Upper lobe of left lung (tissue), 6 donors: Measurements from ENCODE around the gene PIKFYVE. TPM values are rescaled to one million over a fixed set of nuclear protein-coding genes. Genes with fewer than 3 reads are reported as not detected.
A peak's percentile ranks its signal among the peaks of the same experiment; 100 is the strongest.

Source experiments
- ATAC-seq, 2 donors: fragments of 200-7000 bp; cut with Tn5 transposase; one replicate each; pipeline ENCODE4 v1.9.1; 2022; ENCODE audit warnings: mild to moderate bottlenecking in 2 of 2, moderate library complexity in 2 of 2; ENCODE audit not compliant: low FRiP score in 2 of 2
- DNase-seq, 2 donors: peaks; one replicate each; pipeline ENCODE4 v3.0.0-alpha.2; 2019 to 2020
- H3K27ac ChIP-seq, 4 donors: fragments of 200-600 bp; sonication (generic); one replicate each; pipeline ENCODE4 v1.5.1; 2016 to 2019
- H3K27me3 ChIP-seq, 4 donors: fragments of 200-600 bp; sonication (generic); one replicate each; pipeline ENCODE4 v1.5.1; 2017 to 2019
- H3K36me3 ChIP-seq, 4 donors: fragments of 200-600 bp; sonication (generic); one replicate each; pipeline ENCODE4 v1.5.1; 2016 to 2019
- H3K4me1 ChIP-seq, 4 donors: fragments of 200-600 bp; sonication (generic); one replicate each; pipeline ENCODE4 v1.5.1; 2018 to 2019
- H3K4me3 ChIP-seq, 4 donors: fragments of 200-600 bp; sonication (generic); one replicate each; pipeline ENCODE4 v1.5.1; 2017 to 2019; ENCODE audit warnings: mild to moderate bottlenecking in 2 of 4, moderate library complexity in 1 of 4
- H3K9me3 ChIP-seq, 4 donors: fragments of 200-600 bp; sonication (generic); one replicate each; pipeline ENCODE4 v1.5.1; 2018 to 2019
- CTCF ChIP-seq, 6 experiments: fragments of 450-650 bp in 4 of 6; fragments of 200-600 bp in 2 of 6; sonication (generic) in 2 of 6; IDR thresholded peaks; one replicate each; pipeline ENCODE4 v1.5.1; 2016 to 2019; ENCODE audit warnings: antibody characterized with exemption in 6 of 6
- EP300 ChIP-seq, 4 donors: sonication (generic); formaldehyde crosslinking; IDR thresholded peaks; one replicate each; pipeline ENCODE4 v1.5.1; 2017; ENCODE audit warnings: antibody characterized with exemption in 4 of 4, control low read depth in 2 of 4
- POLR2A ChIP-seq, 4 donors: fragments of 450-650 bp; IDR thresholded peaks; one replicate each; pipeline ENCODE4 v1.5.1; 2016 to 2017; ENCODE audit warnings: antibody characterized with exemption in 4 of 4, mild to moderate bottlenecking in 2 of 4
- POLR2AphosphoS5 ChIP-seq, 2 donors: sonication (generic); formaldehyde crosslinking; IDR thresholded peaks; one replicate each; pipeline ENCODE4 v1.5.1; 2017; ENCODE audit warnings: antibody characterized with exemption in 2 of 2
- WGBS, 2 donors: methylation state at CpG; one replicate each; pipeline ENCODE4 v1.1.5; 2017 to 2018; 5-methylcytosine and 5-hydroxymethylcytosine counted together
- total RNA-seq, 6 donors: library from RNA; depleted of rRNA in 4 of 6; stranded (reverse); fragments of >200 nt in 4 of 6; gene quantifications; one replicate each; pipeline versions ENCODE4 v1.1.0 to v1.2.1, GENCODE V29; 2016 to 2021
- donor health status: DM: no; HTN: no; CAD: no; lungs with moderate emphysema.
- donor health status: DM: no; HTN: yes; CAD: no; lungs with severe emphysema.

The PIKFYVE gene
- total RNA-seq, 6 donors from 2014 or later = 20.1 to 48.2 (median 25.1) TPM

- Histone ChIP-seq H3K9me3 (peaks cover 0 to 13% (median 5%) of the 10 kb centered on the region in 4 donors), H3K27ac (no peak overlapping the region), H3K4me1 (no peaks in the 10 kb centered on the region), H3K36me3 (no peaks in the 10 kb centered on the region), H3K27me3 (no peaks in the 10 kb centered on the region), H3K4me3 (no peak overlapping the region)
- WGBS, 2 donors = 56 to 60% methylated on average over 1 of the region's 1 CpG
- ATAC-seq (no peak), DNase-seq (no peak)
- TF ChIP-seq CTCF (IDR thresholded peaks at IDR 0.05) (no peak), EP300 (IDR thresholded peaks at IDR 0.05) (no peak), POLR2A (IDR thresholded peaks at IDR 0.05) (no peak), POLR2AphosphoS5 (IDR thresholded peaks at IDR 0.05) (no peak)
Observed at GRCh38 chr2:208399201-208399600, 133.1 kb downstream of the PIKFYVE start.

DNA sequence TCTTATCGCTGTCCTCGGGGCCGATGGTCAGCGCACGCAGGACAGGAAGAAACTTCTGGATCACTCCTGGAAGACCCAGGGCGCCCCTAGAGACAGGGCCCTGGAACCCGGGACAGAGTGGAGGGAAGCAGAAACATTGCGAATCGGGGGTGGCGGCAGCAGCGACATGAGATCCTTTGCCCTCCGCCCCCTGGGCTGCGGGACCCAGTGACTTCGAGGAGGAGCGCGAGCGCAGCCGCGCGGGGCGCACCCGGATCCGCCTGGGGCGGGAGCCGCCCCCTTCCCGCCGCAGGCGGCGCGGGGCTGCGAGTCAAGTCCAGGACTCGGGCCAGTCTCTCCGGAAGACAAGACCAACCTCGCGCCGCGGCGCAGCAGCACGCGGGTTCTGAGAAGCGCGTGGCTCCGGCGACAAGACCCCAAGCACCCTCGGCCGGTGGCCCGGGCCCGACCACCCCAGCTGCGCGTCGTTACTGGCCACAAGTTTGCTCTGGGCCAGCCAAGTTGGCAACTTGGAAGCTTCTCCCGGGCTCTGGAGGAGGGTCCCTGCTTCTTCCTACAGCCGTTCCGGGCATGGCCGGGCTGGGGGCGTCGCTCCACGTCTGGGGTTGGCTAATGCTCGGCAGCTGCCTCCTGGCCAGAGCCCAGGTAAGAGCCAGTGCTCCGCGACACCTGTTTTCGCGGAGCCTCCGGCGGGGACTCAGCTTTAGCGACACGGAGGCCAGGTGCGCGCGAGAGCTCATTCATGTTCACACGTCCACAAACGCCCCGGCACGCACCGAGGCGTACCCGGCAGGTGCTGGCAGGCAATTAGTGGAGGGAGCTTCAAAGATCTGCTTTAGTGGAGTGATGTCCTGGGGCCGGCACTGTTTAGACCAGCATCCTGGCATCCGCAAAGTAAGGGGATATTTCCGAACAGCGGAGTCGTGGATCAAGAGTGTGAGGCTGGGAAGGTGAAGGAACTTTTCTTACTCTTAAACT, 140.7 kb downstream of the PIKFYVE start, which contains the start of gene PTH2R:
TSS of gene PTH2R (plus strand) at position 319 of the 978 bp plus-strand sequence. CDS start at position 571, 252 bp downstream.
- WGBS, 2 donors = 15 to 18% methylated on average over 14 to 40 of the region's 82 CpGs
- peaks cover 2 to 12% (median 10%) of the 10 kb centered on the region in 4 donors for H3K4me1 ChIP-seq
- ATAC-seq = peak; percentile 53 to 87
- H3K27me3 ChIP-seq = peaks cover 0 to 14% (median 9%) of the 10 kb centered on the region in 4 donors
- H3K9me3 ChIP-seq = no peaks in the 10 kb centered on the region
- DNase-seq = peak in 1 of 2 donors; percentile 87
- H3K27ac ChIP-seq = no peak within 1 kb of the TSS
- peak within 1 kb of the TSS in 2 of 4 donors; percentile 27 to 31 for H3K4me3 ChIP-seq
- H3K36me3 ChIP-seq = no peaks in the 10 kb centered on the region
- TF ChIP-seq POLR2AphosphoS5 (IDR thresholded peaks at IDR 0.05) (no peak), POLR2A (IDR thresholded peaks at IDR 0.05) (no peak), CTCF (IDR thresholded peaks at IDR 0.05) (no peak), EP300 (IDR thresholded peaks at IDR 0.05) (no peak)

DNA sequence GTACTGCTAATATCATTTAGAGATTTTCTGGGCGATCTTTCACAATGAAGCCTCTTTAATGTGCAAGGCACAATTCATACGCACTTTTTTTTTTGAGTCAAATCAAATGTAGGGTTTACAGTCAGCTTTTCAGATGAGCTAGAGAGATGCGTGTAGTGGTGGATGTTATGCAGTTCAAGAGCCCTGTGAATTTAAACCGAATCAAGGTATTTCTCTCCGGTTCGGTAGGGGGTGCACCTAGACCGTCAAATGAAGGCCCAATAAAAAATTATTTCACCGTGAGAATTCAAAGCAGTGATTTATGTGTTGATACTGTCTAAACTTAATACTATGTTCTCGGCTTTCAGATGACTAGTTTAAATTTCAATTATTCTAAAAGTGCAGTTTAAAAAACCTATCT, 141.6 kb downstream of the PIKFYVE start:
- H3K4me3 ChIP-seq = no peak overlapping the region

More for the DNA sequence above, 141.6 kb downstream of the PIKFYVE start:
- Histone ChIP-seq H3K9me3 (no peaks in the 10 kb centered on the region), H3K27me3 (peaks cover 0 to 14% (median 9%) of the 10 kb centered on the region in 4 donors), H3K27ac (no peak overlapping the region), H3K36me3 (no peaks in the 10 kb centered on the region), H3K4me1 (peaks cover 2 to 12% (median 10%) of the 10 kb centered on the region in 4 donors)
- no peak for TF ChIP-seq CTCF (IDR thresholded peaks at IDR 0.05)
- TF ChIP-seq POLR2AphosphoS5 (IDR thresholded peaks at IDR 0.05) = no peak
- no peak for TF ChIP-seq POLR2A (IDR thresholded peaks at IDR 0.05)
- TF ChIP-seq EP300 (IDR thresholded peaks at IDR 0.05) = no peak
- DNase-seq (no peak), ATAC-seq (peak in 1 of 2 donors; percentile 80)
- 28 to 42% methylated on average over 9 of the region's 9 CpGs for WGBS, 2 donors

Other genes starting within 250 kb of the PIKFYVE start
- 10 to 100 TPM; 16.4 to 56.3 (median 28.6) TPM for gene PLEKHM3, start 240.7 kb upstream of the PIKFYVE start, total RNA-seq
- gene CRYGD, start 141.7 kb upstream of the PIKFYVE start, total RNA-seq = not detected
- gene CRYGC, start 136.4 kb upstream of the PIKFYVE start, total RNA-seq = not detected
- not detected for gene CRYGB, start 120.1 kb upstream of the PIKFYVE start, total RNA-seq
- gene CRYGA, start 102.7 kb upstream of the PIKFYVE start, total RNA-seq = not detected
- not detected for gene C2orf80, start 76.2 kb upstream of the PIKFYVE start, total RNA-seq
- gene IDH1, start 11.2 kb upstream of the PIKFYVE start, total RNA-seq = 100 to 1,000 TPM in 3 of 6 donors, 10 to 100 TPM in 3; 44.5 to 148 (median 89.6) TPM
- gene PTH2R, start 140.5 kb downstream of the PIKFYVE start, total RNA-seq = 1 to 10 TPM in 1 of 6 donors, under 1 TPM in 3, not detected in 2; 0.30 to 2.1 (median 0.40) TPM